ENCODE measurements around the gene CGB1. TPM values are rescaled to one million over a fixed set of nuclear protein-coding genes. Genes with fewer than 3 reads are reported as not detected.

CGB1 gene
- total and polyA plus RNA-seq, 2 of the 8 experiments (the other 6 are each of a cell fraction or from before 2014, with no cell fraction given), result not detected

DNA sequence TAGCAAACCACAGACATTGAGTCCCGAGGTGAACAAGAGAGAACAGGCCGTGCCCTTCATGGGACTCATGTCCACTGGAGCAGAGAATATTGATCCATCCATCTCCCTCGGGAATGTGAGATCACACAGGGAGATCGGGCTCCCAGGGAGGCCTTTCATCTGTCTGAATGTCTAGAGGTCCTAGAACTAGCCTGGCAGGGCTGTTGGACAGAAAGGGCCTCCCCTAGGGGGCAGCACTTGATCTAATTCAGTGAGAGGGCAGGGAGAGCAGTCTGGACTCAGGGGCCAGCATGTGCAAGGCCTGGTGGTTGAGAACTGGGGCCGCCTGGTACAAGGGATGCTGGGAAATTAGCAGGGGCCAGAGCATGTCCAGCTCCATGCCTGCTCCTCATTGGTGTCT lies 38.7 kb downstream of the CGB1 start (continued):
- TF ChIP-seq SAP30 (IDR thresholded peaks at IDR 0.05; ENCODE audit: insufficient read depth, insufficient replicate concordance, low read length) (no peak), EZH2 (IDR thresholded peaks at IDR 0.05; ENCODE audit: low read depth, low read length, severe bottlenecking) (no peak), SUZ12 (IDR thresholded peaks at IDR 0.05; ENCODE audit: low read length) (no peak), TBP (IDR thresholded peaks at IDR 0.05; ENCODE audit: low read depth, low read length) (no peak), POLR2AphosphoS5 (IDR thresholded peaks at IDR 0.05; ENCODE audit: low read depth, low read length) (no peak), YY1 (IDR thresholded peaks at IDR 0.05; ENCODE audit: low read depth, low read length) (no peak), POU5F1 (IDR thresholded peaks at IDR 0.05; ENCODE audit: low read depth, low read length) (no peak), TAF1 (IDR thresholded peaks at IDR 0.05; ENCODE audit: low read depth, low read length) (no peak), GABPA (IDR thresholded peaks at IDR 0.05; ENCODE audit: borderline replicate concordance, insufficient read depth, low read length) (no peak; the same call in 1 of the 2 replicates), CTBP2 (IDR thresholded peaks at IDR 0.05; ENCODE audit: borderline replicate concordance, insufficient read depth, insufficient read length, low read length) (no peak)
- TF ChIP-seq, protein P1, sequence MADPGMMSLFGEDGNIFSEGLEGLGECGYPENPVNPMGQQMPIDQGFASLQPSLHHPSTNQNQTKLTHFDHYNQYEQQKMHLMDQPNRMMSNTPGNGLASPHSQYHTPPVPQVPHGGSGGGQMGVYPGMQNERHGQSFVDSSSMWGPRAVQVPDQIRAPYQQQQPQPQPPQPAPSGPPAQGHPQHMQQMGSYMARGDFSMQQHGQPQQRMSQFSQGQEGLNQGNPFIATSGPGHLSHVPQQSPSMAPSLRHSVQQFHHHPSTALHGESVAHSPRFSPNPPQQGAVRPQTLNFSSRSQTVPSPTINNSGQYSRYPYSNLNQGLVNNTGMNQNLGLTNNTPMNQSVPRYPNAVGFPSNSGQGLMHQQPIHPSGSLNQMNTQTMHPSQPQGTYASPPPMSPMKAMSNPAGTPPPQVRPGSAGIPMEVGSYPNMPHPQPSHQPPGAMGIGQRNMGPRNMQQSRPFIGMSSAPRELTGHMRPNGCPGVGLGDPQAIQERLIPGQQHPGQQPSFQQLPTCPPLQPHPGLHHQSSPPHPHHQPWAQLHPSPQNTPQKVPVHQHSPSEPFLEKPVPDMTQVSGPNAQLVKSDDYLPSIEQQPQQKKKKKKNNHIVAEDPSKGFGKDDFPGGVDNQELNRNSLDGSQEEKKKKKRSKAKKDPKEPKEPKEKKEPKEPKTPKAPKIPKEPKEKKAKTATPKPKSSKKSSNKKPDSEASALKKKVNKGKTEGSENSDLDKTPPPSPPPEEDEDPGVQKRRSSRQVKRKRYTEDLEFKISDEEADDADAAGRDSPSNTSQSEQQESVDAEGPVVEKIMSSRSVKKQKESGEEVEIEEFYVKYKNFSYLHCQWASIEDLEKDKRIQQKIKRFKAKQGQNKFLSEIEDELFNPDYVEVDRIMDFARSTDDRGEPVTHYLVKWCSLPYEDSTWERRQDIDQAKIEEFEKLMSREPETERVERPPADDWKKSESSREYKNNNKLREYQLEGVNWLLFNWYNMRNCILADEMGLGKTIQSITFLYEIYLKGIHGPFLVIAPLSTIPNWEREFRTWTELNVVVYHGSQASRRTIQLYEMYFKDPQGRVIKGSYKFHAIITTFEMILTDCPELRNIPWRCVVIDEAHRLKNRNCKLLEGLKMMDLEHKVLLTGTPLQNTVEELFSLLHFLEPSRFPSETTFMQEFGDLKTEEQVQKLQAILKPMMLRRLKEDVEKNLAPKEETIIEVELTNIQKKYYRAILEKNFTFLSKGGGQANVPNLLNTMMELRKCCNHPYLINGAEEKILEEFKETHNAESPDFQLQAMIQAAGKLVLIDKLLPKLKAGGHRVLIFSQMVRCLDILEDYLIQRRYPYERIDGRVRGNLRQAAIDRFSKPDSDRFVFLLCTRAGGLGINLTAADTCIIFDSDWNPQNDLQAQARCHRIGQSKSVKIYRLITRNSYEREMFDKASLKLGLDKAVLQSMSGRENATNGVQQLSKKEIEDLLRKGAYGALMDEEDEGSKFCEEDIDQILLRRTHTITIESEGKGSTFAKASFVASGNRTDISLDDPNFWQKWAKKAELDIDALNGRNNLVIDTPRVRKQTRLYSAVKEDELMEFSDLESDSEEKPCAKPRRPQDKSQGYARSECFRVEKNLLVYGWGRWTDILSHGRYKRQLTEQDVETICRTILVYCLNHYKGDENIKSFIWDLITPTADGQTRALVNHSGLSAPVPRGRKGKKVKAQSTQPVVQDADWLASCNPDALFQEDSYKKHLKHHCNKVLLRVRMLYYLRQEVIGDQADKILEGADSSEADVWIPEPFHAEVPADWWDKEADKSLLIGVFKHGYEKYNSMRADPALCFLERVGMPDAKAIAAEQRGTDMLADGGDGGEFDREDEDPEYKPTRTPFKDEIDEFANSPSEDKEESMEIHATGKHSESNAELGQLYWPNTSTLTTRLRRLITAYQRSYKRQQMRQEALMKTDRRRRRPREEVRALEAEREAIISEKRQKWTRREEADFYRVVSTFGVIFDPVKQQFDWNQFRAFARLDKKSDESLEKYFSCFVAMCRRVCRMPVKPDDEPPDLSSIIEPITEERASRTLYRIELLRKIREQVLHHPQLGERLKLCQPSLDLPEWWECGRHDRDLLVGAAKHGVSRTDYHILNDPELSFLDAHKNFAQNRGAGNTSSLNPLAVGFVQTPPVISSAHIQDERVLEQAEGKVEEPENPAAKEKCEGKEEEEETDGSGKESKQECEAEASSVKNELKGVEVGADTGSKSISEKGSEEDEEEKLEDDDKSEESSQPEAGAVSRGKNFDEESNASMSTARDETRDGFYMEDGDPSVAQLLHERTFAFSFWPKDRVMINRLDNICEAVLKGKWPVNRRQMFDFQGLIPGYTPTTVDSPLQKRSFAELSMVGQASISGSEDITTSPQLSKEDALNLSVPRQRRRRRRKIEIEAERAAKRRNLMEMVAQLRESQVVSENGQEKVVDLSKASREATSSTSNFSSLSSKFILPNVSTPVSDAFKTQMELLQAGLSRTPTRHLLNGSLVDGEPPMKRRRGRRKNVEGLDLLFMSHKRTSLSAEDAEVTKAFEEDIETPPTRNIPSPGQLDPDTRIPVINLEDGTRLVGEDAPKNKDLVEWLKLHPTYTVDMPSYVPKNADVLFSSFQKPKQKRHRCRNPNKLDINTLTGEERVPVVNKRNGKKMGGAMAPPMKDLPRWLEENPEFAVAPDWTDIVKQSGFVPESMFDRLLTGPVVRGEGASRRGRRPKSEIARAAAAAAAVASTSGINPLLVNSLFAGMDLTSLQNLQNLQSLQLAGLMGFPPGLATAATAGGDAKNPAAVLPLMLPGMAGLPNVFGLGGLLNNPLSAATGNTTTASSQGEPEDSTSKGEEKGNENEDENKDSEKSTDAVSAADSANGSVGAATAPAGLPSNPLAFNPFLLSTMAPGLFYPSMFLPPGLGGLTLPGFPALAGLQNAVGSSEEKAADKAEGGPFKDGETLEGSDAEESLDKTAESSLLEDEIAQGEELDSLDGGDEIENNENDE (IDR thresholded peaks at IDR 0.05; ENCODE audit: insufficient replicate concordance, low read length), result no peak

Data from H1 (cell line).